HG03520 (cell line): ENCODE data around the gene CD6.

Source experiments
- ATAC-seq: cut with Tn5 transposase; IDR thresholded peaks from one replicate; pipeline ENCODE4 v1.9.1; 2021; ENCODE audit warnings: mild to moderate bottlenecking, moderate library complexity; ENCODE audit not compliant: unreplicated experiment

Gene CD6

GRCh38 chr11:61007956-61008896 is 36.7 kb downstream of the CD6 start:
- ATAC-seq, result no peak

GRCh38 chr11:61008971-61009370 is 37.5 kb downstream of the CD6 start:
- no peak for ATAC-seq

- no peak for ATAC-seq
Measured at GRCh38 chr11:61009392-61010275, 38.2 kb downstream of the CD6 start.

- no peak for ATAC-seq
Measured at GRCh38 chr11:61010466-61011228, 39.2 kb downstream of the CD6 start.

GRCh38 chr11:61011229-61011870 is 39.9 kb downstream of the CD6 start:
- no peak for ATAC-seq

GRCh38 chr11:61011950-61012736 is 40.7 kb downstream of the CD6 start:
- ATAC-seq, result no peak

- no peak for ATAC-seq
Measured at GRCh38 chr11:61012737-61013215, 41.3 kb downstream of the CD6 start.

- ATAC-seq, result no peak
Measured at GRCh38 chr11:61018059-61018458, 46.6 kb downstream of the CD6 start.

GRCh38 chr11:61019037-61019831 is 47.8 kb downstream of the CD6 start:
- no peak for ATAC-seq

GRCh38 chr11:61019832-61020405 is 48.4 kb downstream of the CD6 start:
- ATAC-seq, result no peak

- no peak for ATAC-seq
Measured at GRCh38 chr11:61020551-61021235, 49.2 kb downstream of the CD6 start.

- ATAC-seq, result no peak
Measured at GRCh38 chr11:61021661-61022212, 50.3 kb downstream of the CD6 start.

- no peak for ATAC-seq
Measured at GRCh38 chr11:61022311-61023085, 51.0 kb downstream of the CD6 start.

- ATAC-seq, result no peak
Measured at GRCh38 chr11:61023086-61023965, 51.8 kb downstream of the CD6 start.

GRCh38 chr11:61023966-61024295 is 52.5 kb downstream of the CD6 start:
- no peak for ATAC-seq
